Stimulated activated CD8-positive, alpha-beta memory T cell treated with anti-CD3 and anti-CD28 coated beads, Interleukin-15, amount 100 ng/mL, for 4 hours (primary cell): ENCODE data around the gene UBE3C.

Experiments used
- DNase-seq, 2 donors: peaks; one replicate each; pipeline ENCODE4 v3.0.0-alpha.2; 2020; ENCODE audit warnings: low read depth in 2 of 2

The UBE3C gene

GRCh38 chr7:157291404-157292080 is 152.8 kb downstream of the UBE3C start:
- DNase-seq = no peak

- DNase-seq = no peak
Observed at GRCh38 chr7:157292258-157292657, 153.5 kb downstream of the UBE3C start.

DNA sequence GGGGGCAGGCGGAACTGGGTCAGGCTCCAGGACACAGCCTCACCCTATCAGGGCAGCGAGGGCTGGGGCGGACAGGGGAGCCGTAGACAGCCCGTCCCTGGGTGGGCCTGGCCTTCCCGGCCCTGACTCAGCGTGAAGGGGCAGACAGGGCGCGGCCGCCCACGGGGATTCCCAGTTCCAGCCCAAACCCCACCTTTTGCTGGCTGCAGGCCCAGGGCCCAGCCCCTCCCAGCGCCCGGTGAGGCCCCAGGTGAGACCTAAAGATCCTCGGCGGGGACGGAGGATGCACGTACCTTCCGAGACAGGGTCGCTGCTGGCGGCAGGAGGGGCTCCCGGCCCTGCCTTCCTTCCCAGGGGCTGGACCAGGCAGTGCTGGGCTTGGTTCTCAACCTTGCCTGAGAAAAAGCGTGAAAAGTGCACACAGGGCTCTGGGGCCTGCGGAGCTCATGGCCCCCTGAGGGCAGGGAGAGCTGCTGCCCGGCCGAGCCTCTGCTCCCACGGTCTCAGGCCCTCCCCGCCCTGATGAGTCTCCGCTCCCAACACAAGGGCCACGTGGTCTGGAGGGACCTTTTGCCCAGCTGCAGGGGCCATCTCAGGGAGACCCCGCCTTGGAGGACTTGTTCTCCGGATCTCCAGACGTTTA is 154.2 kb downstream of the UBE3C start:
- no peak for DNase-seq

DNA sequence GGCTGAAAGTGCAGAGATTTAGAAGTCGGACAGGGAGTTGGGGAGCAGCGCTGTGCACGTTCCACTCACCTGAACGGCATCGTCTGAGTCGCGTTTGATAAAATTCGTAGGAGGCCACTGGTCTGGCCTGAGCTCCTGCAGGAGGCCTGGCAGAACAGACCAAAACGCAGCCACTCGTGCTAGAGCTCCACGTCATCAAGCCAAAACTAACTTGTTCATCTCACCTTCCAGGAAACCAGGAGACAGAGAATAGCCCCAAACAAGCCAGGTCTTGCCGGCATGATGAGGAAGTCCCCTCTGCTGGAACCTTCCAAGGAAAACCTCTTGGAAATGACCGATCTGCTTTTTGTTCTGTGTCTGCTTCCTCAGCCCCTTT is 154.7 kb downstream of the UBE3C start:
- DNase-seq = no peak

DNA sequence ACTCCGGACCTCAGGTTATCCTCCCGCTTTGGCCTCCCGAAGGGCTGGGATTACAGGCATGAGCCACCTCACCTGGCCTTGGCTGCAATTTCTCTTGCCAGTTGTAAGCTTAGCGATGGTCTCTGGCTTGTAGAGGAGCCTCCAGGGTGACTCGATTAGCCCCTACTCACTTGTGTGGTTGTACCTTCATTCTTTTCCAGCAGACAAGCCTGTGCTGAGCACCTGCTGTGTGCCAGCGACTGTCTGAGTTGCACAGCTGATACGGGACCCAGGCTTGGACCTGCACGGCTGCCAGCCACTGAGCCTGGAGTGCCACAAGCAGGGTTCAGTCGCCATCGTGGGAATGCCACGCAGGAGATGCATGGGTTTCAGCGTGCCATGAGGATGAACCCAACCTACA is 156.0 kb downstream of the UBE3C start:
- no peak for DNase-seq

DNA sequence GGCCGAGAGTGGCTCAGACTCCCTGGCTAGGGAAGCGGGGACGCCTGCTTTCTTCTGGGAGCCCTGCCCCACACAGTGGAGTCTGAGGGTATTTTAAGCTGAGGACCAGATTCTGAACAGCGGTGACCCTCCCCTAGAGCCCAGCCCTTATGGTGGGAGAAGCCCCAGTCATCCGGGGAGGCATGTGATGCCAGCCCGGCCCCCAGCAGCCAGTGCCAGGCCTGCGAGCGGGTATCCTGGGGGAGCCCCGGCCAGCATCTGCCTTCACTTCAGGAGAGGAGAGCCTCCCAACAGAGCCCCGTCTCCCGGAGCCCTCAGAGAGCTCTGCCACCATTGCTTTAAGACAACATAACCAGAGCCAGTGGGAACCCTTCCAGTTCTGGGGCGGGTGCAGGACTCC is 156.6 kb downstream of the UBE3C start:
- DNase-seq = no peak

DNA sequence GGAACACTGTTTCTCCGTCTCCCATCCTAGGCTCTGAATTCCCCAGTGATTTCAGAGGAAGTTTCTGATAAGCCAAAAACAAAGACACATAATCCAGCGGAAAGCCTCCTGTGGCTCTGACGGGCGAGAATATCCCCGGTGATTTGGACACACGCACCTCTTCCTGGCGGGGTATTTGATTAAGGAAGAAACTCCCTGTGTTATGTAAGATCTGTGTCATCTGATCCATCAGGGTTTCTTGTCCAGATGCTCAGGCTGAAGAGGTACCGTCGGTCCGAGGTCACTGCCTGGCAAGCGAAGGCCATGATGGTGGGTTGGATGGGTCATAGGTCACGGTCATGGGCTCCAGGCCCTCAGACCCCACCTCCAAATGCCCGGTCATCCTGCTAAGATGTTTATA is 158.5 kb downstream of the UBE3C start:
- no peak for DNase-seq

- no peak for DNase-seq
Observed at GRCh38 chr7:157299317-157299612, 160.5 kb downstream of the UBE3C start.

DNA sequence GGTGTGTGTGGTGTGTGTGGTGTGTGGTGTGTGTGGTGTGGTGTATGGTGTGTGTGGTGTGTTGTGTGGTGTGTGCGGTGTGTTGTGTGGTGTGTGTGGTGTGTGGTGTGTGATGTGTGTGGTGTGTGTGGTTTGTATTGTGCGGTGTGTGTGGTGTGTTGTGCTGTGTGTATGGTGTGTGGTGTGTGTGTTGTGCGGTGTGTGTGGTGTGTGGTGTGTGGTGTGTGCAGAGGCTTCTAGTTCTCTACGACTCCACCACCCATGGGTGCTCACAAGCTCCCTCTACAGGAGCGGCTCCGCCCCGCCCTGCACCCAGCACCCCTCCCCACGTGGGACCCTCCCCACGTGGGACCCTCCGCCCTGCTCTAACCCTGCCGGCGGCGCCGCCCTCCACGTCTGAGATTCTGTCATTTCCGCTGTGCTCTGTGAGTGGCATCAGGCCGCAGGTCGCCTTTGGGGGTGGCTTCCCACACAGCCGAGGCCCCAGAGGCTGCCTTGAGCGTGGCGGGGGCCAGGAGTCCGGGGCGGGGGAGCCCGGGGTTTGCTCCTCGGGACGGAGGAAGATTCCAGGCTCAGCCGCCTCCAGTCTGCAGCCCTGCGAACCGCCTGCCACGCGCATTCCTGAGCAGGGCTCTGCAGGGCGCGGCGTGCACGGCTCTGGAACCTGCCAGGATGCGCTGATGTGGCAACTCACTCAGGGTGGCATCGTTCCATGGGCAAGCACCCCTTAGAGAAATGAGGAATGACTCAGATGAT is 161.1 kb downstream of the UBE3C start:
- DNase-seq = no peak

DNA sequence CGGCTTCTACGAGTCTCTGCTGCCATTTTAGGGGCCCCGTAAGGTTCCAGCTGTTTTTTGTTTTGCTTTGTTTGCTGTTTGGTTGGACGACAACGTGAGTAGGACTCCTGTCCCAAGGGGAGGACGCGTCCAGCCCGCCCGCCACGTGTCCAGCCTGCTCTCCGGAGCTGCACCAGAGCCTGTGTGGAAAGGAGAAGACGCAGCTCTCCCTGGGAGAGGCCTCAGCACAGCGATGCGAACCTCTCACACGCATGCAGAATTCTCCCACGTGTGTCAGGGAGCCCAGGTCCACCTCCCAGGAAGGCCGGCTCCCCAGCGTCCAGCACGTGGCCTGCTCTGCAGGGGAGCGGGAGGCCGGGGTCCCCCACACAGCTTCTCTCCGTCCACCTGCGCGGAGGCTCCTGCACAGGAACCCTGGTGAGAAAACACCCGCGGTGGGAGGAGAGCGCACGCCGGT is 161.7 kb downstream of the UBE3C start:
- no peak for DNase-seq

GRCh38 chr7:157301610-157302120 is 162.9 kb downstream of the UBE3C start:
- DNase-seq = no peak

- no peak for DNase-seq
Observed at GRCh38 chr7:157306846-157307838, 168.4 kb downstream of the UBE3C start.

- no peak for DNase-seq
Observed at GRCh38 chr7:157309988-157310668, 171.4 kb downstream of the UBE3C start.

DNA sequence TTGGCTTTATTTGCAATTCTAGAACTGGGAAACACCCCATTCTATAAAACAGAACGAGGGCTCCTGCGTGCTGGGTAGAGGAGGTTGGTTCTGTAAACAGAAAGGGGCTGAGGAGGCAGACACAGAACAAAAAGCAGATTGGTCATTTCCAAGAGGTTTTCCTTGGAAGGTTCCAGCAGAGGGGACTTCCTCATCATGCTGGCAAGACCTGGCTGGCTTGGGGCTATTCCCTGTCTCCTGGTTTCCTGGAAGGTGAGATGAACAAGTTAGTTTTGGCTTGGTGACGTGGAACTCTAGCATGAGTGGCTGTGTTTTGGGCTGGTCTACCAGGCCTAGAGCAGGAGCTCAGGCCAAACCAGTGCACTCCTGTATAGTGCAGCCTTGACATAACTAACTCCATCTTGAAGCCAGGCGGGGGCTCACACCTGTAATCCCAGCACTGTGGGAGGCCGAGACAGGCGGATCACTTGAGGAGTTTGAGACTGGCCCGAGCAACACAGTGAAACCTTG is 172.0 kb downstream of the UBE3C start:
- DNase-seq = no peak

DNA sequence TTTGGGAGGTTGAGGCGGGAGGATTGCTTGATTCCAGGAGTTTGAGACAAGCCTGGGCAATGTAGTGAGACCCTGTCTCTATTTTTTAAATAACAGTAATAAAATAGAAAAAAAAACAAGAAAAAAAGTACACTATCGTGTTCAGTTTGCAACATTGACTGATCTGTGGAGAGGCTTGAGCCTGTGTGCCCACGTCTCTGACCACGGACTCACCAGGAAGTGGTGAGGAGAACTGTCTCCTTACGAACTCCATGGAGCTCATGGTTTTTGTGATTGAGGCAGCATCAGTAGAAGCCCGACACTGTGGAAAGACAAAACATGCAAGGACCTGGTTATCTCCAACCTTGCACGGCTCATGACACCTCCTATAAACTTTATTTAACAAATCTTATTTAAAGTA is 174.2 kb downstream of the UBE3C start:
- DNase-seq = no peak

DNA sequence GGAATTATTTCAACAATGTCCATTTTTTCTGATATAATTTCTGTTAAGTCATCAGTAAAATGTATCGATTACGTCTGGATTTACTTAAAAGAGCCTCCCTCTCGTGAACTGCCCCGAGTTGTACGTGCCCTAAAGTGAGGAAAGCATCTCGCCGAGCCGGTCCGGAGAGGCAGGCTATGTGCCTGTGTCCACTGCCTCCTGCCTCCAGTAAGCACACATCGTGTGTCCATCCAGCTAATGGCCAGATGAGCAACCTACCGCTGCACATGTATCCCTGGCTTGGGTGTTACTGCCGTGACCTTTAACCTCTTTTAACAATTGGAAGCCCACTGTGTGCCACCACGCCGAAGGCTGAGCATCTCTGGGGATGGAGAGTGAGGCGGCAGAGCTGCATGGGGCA is 174.9 kb downstream of the UBE3C start:
- no peak for DNase-seq

DNA sequence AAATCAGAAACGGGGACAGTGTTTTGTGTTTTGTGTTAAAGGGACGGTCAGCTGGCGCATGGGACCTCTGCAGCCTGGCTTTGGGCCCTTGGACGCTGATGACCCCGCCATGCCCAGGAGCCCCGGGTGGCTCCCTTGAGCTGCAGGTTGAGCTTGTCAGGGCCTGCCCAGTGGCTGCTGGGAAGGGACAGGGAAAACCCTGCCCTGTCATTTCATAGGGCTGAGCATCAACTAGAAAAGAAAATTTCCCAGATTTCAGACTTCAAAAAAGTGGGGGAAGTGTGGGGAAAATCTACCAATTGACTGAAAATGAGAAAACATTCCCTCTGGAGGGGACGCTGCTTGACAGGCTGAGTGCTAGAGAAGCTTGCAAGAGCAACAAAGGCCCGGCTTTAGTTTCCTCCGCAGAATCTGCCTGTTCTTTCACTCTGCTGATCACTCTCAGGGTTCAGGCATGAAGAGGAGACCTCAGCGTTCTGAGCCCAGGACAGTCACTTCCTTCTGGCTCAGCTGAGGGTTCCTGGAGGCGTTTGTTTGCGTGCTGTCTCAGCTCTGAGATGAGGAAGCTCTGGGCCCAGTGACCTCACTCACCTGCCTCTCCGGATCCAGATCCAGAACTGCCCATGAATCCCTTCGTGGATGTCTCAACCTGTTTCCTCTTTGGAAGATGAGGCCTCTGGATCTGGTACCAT is 179.4 kb downstream of the UBE3C start:
- DNase-seq = no peak
